GM18909 (cell line): ENCODE measurements around the gene RRP1B.
"Not testable (repeated sequence)": the region's sequence is repeated elsewhere in the genome, so short reads cannot be mapped to it uniquely, and the experiment has no call there.

Experiments used
- ATAC-seq: cut with Tn5 transposase; IDR thresholded peaks from one replicate; pipeline ENCODE4 v1.9.1; 2021; ENCODE audit warnings: mild to moderate bottlenecking; ENCODE audit not compliant: unreplicated experiment, poor library complexity

Gene RRP1B

DNA sequence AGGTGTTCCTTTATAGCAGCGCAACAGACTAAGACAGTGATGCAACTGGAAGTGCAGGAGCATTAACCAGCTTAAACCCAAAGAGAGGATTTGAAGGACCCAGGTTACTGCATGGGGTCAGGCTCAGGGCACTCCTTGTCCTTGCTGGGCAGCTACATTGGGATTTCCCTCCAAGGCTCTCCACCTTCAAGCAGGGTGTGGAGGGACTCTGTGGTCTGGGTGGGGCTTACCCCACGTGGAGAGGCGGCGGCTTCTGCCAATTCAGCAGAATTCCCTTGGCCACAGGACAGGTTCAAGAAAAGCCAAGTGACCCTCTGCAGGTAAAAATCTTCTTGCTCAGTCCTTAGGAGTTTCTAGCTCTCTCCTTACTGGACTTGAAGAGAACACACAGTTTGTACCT is 6.5 kb downstream of the RRP1B start:
- ATAC-seq: no peak

DNA sequence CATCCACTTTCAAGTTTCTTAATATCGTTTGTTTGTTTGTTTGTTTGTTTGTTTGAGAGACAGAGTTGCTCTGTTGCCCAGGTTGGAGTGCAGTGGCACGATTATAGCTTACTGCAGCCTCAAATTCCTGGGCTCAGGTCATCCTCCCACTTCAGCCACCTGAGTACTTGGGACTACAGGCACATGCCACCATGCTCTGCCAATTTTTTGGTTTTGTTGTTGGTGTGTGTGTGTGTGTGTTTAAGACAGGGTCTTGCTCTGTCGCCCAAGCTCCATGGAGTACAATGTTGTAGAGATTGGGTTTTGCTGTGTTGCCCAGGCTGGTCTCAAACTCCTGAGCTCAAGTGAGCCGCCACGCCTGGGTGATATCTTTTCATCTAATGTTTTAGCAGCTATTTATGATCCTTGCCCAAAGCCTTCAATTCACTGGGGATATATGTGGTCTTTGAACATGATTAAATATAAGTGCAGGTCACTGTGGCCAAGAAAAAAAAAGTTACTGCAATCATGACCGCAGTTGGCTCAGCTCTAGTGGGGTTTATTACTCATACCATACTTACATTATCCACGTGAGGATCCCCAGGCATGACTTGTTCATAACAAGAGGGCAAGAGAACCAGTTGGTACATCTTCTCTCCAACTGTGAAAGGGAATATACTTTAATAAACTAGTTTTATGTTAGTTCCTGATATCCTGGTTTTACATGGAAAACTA is 8.0 kb downstream of the RRP1B start:
- no peak for ATAC-seq

DNA sequence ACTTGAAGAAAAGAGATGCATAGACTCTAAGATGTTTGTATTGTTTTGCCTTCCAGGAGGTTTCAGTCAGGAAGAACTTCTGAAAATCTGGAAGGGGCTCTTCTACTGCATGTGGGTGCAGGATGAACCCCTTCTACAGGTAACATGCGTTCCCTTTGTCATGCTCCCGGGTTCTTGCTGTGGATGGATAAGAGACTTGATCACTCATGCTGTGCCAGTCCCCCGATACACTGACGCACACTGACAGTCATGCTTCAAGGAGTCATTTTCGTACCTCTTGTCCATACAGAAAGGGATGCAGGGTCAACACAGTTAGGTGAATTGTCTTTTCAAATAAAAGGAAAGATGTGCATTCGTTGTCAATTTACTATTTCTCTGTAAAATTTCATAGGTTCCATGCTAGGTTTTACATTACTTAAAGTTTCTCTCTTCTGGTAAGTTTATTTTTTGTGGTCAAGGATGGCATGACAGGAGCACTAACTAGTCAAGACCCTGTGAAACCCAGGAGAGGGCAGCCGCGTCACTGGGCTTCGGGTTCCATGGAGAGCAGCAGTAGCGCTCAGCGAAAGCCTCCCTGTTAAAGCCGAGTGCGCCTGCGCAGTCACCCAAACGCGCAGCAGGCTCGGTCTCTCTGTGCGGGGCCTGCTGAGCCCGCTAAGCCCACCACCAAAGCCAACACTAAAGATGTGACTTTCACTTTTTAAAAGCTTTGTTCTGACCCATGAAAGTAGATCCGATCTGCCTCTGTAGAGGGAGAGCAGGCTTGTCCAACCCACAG is 10.7 kb downstream of the RRP1B start:
- no peak for ATAC-seq

DNA sequence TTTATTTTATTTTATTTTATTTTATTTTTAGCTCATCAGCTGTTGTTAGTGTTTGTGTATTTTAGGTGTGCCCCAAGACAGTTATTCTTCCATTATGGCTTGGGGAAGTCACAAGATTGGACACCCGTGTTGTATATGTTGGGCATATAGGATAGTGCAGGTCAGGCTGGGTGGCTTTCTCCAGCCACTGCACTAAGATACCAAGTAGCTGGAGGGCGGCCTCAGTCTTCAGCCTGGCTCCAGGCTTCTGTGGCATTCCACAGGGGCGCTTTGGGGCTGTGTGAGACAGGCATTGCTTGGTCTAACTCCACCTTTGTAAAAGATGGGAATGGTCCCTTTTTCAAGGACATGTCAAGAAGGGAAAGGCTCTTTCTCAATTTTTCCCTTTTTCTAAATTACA is 16.5 kb downstream of the RRP1B start:
- no peak for ATAC-seq

DNA sequence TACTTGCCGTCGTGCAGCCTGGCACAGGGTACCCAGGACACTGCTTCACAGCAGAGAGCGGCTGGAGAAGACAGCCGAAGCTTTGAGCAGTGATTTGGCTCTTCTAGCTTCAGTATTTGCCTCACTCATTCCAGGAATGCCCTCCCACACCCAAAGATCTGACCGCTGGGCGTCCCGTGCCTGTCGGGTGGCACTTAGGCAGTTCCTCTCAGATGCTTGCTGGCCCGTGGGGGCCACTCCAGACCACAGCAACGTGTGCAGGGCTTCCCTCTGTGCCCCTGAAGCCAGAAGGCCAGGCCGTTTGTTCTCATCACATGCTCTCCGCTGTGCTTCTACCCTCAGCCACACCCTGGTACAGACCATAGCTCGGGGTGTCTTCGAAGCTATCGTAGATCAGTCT is 17.0 kb downstream of the RRP1B start:
- no peak for ATAC-seq

DNA sequence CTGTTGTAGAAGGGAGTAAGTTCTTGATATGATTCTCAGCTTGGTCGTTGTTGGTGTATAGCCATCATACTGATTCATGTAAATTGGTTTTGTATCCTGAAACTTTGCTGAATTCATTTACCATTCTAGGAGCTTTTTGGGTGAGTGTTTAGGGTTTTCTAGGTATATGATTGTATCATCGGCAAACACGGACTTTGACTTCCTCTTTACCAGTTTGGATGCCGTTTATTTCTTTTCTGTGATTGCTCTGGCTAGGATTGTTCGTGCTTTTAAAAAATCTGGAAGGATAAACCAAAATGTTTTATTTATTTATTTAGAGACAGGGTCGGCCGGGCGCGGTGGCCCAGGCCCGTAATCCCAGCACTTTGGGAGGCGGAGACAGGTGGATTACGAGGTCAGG is 20.6 kb downstream of the RRP1B start:
- no peak for ATAC-seq

DNA sequence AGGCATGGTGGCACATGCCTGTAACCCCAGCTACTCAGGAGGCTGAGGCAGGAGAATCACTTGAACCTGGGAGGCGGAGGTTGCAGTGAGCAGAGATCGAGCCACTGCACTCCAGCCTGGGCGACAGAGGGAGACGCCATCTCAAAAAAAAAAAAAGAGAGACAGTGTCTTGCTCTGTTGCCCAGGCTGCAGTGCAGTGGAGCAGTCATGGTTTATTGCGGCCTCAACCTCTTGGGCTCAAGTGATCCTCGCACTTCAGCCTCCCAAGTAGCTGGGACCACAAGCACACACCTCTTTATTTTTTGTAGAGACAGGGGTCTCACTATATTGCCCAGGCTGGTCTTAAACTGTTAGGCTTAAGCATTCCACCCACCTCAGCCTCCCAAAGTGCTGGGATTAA is 21.1 kb downstream of the RRP1B start:
- ATAC-seq: not testable (repeated sequence)

DNA sequence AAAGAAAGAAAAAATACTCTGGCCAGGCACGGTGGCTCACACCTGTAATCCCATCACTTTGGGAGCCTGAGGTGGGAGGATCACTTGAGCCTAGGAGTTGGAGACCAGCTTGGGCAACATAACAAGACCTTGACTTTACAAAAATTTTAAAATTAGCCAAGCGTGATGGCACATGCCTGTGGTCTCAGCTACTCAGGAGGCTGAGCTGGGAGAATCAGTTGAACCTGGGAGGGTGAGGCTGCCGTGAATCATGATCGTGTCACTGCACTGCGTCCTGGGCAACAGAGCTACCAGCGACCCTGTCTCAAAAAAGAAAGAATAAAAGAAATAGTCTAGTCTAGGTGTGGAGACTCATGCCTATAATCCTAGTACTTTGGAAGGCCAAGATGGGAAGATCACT is 22.3 kb downstream of the RRP1B start:
- ATAC-seq: no peak

DNA sequence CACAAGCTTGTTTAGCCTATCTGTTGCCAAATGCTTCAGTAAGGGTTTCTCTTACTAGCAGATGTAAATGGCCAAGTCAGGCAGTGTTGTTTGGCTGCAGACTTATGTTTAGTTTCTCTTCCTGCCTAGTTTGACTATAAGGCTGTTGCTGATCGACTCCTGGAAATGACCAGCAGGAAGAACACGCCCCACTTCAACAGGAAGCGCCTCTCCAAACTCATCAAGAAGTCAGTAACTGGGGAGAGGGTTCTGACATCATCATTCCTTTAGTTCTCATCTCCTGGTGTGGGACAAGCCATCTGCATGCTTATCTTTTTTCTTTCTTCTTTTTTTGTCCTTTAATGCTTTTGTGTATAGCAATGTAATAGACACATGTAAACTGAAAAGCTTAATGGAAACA is 25.1 kb downstream of the RRP1B start:
- no peak for ATAC-seq

DNA sequence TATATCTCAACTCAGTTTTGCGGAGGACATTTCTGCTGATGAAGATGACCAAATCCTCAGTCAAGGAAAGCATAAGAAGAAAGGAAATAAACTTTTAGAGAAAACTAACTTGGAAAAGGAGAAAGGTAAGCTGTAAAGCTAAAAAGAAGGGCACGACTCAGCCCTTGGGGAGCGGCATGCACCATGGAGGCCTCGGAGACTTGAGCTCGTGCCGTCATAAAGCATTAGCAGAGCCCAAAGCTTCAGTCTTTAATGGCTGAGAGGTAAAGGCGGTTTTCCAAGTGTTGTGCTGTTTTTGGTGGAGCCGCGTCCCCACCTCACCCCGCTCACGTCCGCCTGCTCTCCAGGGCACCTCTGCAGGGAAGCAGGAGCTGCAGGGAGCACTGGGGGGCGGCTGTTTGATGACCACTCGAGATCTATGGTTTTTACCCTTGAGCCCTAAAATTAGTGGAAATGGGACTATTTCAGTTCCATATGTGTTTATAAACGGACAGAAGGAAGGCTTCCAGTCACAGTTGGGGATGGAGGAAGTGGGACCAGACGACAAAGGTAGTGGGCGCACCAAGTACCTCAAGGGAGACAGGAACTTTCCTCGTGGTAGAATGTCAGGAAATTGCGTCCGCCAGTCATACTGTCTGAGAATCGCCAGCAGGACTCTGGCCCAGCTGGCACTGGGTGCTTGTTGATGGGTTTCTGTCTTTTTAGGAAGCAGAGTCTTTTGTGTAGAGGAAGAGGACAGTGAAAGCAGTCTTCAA is 27.6 kb downstream of the RRP1B start:
- no peak for ATAC-seq

DNA sequence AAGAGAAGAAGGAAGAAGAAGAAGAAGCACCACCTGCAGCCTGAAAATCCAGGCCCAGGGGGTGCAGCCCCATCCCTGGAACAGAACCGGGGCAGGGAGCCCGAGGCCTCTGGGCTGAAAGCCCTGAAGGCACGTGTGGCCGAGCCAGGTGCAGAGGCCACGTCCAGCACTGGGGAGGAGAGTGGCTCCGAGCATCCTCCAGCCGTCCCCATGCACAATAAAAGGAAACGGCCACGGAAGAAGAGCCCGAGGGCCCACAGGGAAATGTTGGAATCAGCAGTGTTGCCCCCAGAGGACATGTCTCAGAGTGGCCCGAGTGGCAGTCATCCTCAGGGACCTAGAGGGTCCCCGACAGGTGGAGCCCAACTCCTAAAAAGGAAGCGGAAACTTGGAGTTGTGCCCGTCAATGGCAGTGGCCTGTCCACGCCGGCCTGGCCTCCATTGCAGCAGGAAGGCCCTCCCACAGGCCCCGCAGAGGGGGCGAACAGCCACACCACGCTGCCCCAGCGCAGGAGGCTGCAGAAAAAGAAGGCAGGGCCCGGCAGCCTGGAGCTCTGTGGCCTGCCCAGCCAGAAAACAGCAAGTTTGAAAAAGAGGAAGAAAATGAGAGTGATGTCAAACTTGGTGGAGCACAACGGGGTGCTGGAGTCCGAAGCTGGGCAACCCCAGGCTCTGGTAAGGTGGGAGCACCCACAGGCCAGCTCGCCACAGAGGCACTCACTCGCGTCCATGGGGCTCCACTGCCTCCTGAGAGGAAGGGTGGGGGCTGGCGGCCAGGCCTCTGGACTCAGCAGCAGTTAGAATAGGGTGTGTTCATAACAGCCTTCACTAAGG is 28.4 kb downstream of the RRP1B start:
- no peak for ATAC-seq

DNA sequence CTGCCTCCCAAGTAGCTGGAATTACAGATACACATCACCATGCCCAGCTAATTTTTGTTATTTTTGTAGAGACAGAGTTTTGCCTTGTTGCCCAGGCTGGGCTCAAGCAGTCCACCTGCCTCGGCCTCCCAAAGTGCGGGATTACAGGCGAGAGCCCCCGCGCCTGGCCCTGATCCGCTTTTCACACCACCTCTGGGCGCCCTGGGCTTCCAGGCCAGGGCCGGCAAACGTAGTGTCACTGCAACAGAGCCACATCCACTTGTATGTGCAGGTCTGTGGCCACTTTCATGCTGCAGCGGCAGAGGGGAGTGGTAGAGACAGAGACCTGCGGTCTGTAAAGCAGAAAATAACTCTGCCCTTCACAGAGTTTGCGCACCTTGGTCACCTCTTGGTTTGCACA is 29.5 kb downstream of the RRP1B start:
- no peak for ATAC-seq

DNA sequence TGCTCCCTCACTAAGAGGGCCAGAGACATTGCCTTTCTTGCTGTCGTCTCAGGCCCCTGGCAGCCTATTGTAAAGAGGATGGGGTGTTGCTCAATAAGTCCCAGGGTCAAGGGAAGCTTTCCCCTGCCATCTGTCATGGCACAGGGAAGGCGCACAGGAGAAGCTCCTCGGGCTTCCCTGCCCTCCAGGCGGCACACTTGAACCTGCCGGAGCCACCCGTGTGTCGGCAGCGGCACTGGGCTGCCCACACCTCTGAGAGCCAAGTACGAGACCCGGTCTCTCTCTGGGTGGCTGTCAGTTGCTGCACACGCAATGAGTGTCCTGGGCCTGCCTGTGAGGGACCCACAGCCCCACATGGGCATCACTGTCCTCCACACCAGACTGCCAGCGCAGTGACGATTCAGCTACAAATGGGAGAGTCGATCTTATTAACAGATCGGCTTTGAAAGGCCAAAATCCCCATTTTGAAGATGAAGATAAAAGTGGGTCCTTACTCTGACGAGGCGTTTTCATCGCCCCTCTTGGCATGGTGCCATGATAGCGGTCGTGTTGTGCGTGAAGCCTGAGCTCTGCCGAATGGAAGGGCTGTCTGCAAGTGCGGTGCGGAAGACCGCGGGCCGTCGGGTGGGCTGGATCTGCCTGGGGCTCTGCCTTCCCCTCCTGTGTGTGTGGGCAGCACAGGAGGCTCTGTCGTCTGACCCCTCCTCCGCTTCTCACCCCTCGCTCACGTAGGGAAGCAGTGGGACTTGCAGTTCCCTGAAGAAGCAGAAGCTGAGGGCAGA is 30.4 kb downstream of the RRP1B start:
- ATAC-seq: no peak

DNA sequence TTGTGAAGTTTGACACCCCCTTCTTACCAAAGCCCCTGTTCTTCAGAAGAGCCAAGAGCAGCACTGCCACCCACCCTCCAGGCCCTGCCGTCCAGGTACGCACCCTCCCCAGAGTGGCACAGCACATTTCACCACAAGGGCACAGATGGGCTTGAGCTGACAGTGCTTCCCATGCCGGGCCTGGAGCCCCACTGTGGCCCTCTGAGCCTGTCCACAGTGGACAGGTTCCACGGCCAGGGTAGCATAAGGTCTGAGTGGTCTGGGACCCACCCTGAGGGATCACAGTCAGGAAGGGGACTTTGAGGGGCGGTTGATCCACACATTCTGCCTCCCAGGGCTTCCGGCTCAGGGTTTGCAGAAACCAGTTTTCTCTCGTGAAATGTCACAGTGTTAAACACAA is 31.0 kb downstream of the RRP1B start:
- ATAC-seq: no peak

DNA sequence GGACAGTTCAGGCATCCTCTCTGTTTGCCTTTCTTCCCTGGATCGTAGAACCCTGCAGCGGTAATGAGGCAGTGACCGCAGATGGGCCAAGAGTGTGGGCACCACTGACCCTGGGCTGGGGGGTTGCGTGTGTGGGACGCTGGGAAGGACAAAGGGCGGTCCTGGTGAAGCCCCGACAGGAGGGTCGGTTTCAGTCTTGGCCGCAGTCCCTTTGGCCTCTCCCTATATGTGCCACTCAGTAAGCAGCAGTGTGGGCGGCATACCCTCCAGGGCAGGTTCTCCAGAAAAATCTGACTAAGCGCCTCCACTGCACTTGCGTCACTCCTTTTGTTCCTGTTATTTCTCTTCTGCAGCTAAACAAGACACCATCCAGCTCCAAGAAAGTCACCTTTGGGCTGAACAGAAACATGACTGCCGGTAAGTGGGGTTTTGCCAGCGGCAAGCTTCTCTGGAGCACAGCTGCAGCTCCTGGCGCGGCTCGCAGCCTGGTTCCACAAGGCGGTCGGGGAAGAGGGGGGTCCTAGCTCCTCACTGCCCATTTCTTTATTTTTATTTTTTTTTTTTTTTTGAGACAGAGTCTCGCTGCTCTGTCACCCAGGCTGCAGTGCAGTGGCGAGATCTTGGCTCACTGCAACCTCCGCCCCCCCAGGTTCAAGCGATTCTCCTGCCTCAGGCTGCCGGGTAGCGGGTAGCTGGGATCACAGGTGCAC is 31.9 kb downstream of the RRP1B start:
- ATAC-seq: no peak

DNA sequence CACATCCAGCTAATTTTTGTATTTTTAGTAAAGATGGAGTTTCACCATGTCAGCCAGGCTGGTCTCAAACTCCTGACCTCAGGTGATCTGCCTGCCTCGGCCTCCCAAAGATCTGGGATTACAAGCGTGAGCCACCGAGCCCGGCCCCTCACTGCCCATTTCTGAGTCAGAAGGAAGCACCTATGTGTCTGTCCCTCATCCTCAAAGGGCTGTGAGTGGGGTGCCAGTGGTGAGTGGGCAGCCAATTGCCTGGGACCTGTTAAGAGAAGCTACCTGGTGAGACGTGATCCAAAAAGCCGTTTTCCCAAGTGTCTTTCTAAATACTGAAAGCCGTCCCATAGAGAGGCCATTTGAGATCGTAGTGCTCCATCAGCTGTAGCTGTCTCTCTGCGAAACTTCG is 32.4 kb downstream of the RRP1B start:
- no peak for ATAC-seq

DNA sequence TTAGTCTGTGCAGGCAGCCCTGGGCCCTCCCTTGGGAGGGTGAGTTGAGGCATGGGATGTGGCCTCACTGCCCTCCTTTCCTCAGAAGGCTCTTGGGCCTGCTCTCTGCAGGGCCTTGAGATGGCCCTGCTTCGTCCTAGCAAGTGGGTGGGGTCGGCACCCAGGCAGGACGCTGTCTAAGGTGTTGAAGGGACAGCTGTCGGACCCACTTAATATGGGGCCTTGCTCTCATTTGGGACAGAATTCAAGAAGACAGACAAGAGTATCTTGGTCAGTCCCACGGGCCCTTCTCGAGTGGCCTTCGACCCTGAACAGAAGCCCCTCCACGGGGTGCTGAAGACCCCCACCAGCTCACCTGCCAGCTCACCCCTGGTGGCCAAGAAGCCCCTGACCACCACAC is 33.6 kb downstream of the RRP1B start:
- no peak for ATAC-seq

DNA sequence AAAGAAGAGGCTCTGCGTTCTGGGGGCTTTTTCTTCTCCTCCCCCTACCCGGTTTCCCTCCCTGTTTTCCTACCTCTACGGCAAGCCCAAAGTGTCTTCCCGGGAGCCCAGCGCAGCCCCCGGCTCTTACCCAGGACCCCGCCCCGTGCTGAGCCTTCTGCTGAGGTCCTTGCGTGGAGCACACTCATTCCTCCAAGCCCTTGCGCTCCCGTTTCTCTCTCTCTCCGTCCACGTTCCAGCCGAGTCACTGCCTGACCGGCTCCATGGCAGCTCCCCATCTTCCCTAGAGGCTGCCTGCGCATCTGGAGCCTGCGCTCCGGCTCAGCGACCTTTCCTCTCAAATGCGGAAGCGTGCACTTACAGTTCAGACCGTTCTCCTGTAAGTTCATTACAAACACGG is 34.6 kb downstream of the RRP1B start:
- no peak for ATAC-seq

DNA sequence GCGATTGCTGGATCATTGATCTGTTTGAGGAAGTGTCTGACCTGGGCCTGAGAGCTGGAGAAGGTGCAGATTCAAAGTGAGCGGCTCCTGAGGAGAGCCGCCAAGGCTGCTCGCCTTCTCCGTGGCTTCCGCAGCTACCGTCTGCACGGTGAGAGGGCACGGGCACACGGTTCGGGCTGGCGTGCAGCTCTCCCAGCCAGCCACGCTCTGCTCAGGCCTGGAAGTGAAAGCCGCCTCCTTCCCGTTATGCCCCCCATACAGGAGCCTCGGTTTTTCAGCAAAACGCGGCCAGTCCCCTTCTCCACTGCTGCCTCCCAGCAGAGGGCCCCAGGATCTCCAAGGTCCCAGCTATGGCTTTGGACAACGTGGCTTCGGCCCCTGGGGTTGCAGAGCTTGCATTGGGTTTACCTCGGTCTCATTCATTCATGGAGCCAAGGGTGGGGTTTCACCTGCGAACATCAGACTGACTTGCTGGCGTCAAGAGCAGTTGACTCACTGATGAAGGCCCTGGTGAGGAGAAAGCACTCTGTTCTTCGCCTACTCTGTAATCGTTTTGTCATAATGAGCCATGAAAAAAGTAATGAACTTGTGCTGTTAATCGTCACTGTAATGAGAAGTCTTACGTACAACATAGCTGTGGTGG is 35.2 kb downstream of the RRP1B start:
- ATAC-seq: no peak
